Heart left ventricle (tissue), 16 donors: ENCODE results near the gene TSSC4. TPM values are rescaled to one million over a fixed set of nuclear protein-coding genes. Genes with fewer than 3 reads are reported as not detected.

Experiments used
- ATAC-seq, 4 donors: fragments of 200-7000 bp; cut with Tn5 transposase; one replicate each; pipeline ENCODE4 v1.9.1; 2020 to 2022; ENCODE audit warnings: moderate library complexity in 4 of 4, mild to moderate bottlenecking in 3 of 4, moderate number of reproducible peaks in 1 of 4
- DNase-seq, 5 donors: peaks; one replicate each; pipeline ENCODE4 v3.0.0-alpha.2; 2020
- H3K27ac ChIP-seq, 12 donors: fragments of 200-600 bp; sonication (generic) in 4 of 12; one replicate each; pipeline versions ENCODE4 v1.5.0 to v1.8.0; 2016 to 2022; ENCODE audit warnings: mild to moderate bottlenecking in 2 of 12
- H3K27me3 ChIP-seq, 9 donors: fragments of 200-600 bp; sonication (generic) in 2 of 9; one replicate each; pipeline versions ENCODE4 v1.5.1 to v1.8.0; 2016 to 2022; ENCODE audit warnings: mild to moderate bottlenecking in 3 of 9
- H3K36me3 ChIP-seq, 9 donors: fragments of 200-600 bp; sonication (generic) in 2 of 9; one replicate each; pipeline versions ENCODE4 v1.5.0 to v1.8.0; 2018 to 2022; ENCODE audit warnings: mild to moderate bottlenecking in 2 of 9
- H3K4me1 ChIP-seq, 12 donors: fragments of 200-600 bp; sonication (generic) in 4 of 12; one replicate each; pipeline versions ENCODE4 v1.5.0 to v1.8.0; 2016 to 2022; ENCODE audit warnings: mild to moderate bottlenecking in 3 of 12
- H3K4me3 ChIP-seq, 12 donors: fragments of 200-600 bp; sonication (generic) in 4 of 12; one replicate each; pipeline versions ENCODE4 v1.5.0 to v1.8.0; 2017 to 2022; ENCODE audit warnings: mild to moderate bottlenecking in 9 of 12, moderate library complexity in 4 of 12
- H3K9me3 ChIP-seq, 12 donors: fragments of 200-600 bp; sonication (generic) in 4 of 12; one replicate each; pipeline versions ENCODE4 v1.5.0 to v1.8.0; 2016 to 2022; ENCODE audit warnings: mild to moderate bottlenecking in 1 of 12
- POLR2A ChIP-seq, 2 donors: fragments of 450-650 bp; IDR thresholded peaks; one replicate each; pipeline ENCODE4 v1.6.1; 2017; ENCODE audit warnings: antibody characterized with exemption in 2 of 2, mild to moderate bottlenecking in 2 of 2, moderate library complexity in 2 of 2
- WGBS, 4 donors: extraction: QIAGEN DNeasy Blood & Tissue Kit in 2 of 4; methylation state at CpG; one replicate each; pipeline versions ENCODE4 v1.1.5 to v1.1.7; 2013 to 2018; 5-methylcytosine and 5-hydroxymethylcytosine counted together
- intact Hi-C, 10 donors: fragments of 100-400 bp; cut with DNase I; formaldehyde crosslinking; loops; one replicate each; pipeline versions ENCODE4 v1.11.1 to v1.14.2; 2022
- polyA plus RNA-seq, 2 donors: library from polyadenylated mRNA; stranded (reverse); fragments of 200-250 nt; gene quantifications; one replicate each; pipeline ENCODE4 v1.2.3, GENCODE V29; 2013
- total RNA-seq, 9 donors: library from RNA; depleted of rRNA in 2 of 9; stranded (reverse); fragments of >200 nt in 2 of 9; fragmentation: NEBNext Ultra II Directional in 3 of 9; extraction: Animal tissue kit (Norgen Biotek cat#: 25700) in 3 of 9; gene quantifications; one replicate each; pipeline versions ENCODE4 v1.1.0 to v1.2.4, GENCODE V29; 2016 to 2023
- TF ChIP-seq, protein P1 (sequence below), 12 donors: fragments of 200-600 bp; sonication (generic) in 4 of 12; IDR thresholded peaks; one replicate each; pipeline versions ENCODE4 v1.5.0 to v1.8.0; 2018 to 2022; ENCODE audit warnings: antibody characterized with exemption in 12 of 12, mild to moderate bottlenecking in 5 of 12
- donor health status: ischemic (EF 13 %, LVEDD 7.1; RV severe dilation, severe dysfunction).
- donor health status: healthy with polysubstance abuse.
- donor health status: DM: no; HTN: yes; CAD: no.
- donor health status: DM: no; HTN: no; CAD: no.
- donor health status: ischemic (EF 25% LVEDD 6.9; RV normal size, moderate dysfunction).
- donor health status: ischemic (EF 25% LVEDD 5.7; RV mildly dilated, moderate dysfunction).
- donor health status: healthy.
- donor health status: DM: yes; HTN: yes; CAD: no.
- donor health status: ischemic (EF 35%, LVEDD 5.7; RV mildly dilated, moderate dysfunction).
- donor health status: nonischemic (EF 11% LVEDD 7.7; RV severe dilation, severe dysfunction).
- donor health status: DM: yes; HTN: yes; CAD: no.
- donor health status: PGD.
- donor health status: ischemic (EF 29% LVEDD 5.4; RV normal size, mild dysfunction).
- donor health status: nonischemic (EF 23%, LVEDD 6.1; RV moderate dilation, normal function).

TSSC4 gene
- total and polyA plus RNA-seq, 11 donors = 23.4 to 75.9 (median 37.2) TPM

DNA sequence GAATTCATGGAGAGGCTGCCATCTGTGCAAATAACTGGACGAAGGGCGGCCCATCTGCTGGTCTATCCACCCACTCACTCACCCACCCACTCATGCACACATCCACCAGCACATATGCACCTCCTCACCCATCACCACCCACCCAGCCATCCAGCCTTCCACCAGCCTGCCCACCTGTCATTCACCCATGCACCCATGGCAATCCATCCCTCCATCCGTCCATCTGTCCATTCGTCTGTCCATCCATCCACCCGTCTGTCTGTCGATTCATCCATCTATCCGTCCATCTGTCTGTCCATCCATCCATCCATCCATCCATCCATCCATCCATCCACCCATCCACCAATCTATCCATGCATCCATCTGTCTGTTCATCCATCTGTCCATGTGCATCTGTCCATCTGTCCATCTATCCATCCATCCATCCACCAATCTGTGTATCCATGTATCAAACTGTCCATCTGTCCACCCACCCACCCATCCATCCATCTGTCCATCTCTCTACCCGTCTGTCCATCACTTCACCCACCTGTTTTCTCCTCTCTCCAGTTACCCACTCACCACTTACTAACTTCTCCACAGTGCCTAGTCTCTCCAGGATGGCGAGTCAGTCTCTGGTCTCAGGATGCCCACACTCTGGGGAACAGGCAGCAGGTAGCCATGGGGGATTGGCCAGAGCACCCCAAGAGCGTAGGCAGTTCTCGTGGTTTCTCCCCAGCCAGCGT is 34.9 kb downstream of the TSSC4 start:
- Histone ChIP-seq H3K36me3 (no peaks in the 10 kb centered on the region), H3K27ac (no peak overlapping the region), H3K27me3 (no peaks in the 10 kb centered on the region), H3K9me3 (peaks cover 0 to 4% (median 0%) of the 10 kb centered on the region in 12 donors), H3K4me1 (no peaks in the 10 kb centered on the region), H3K4me3 (no peak overlapping the region)
- TF ChIP-seq, protein P1, sequence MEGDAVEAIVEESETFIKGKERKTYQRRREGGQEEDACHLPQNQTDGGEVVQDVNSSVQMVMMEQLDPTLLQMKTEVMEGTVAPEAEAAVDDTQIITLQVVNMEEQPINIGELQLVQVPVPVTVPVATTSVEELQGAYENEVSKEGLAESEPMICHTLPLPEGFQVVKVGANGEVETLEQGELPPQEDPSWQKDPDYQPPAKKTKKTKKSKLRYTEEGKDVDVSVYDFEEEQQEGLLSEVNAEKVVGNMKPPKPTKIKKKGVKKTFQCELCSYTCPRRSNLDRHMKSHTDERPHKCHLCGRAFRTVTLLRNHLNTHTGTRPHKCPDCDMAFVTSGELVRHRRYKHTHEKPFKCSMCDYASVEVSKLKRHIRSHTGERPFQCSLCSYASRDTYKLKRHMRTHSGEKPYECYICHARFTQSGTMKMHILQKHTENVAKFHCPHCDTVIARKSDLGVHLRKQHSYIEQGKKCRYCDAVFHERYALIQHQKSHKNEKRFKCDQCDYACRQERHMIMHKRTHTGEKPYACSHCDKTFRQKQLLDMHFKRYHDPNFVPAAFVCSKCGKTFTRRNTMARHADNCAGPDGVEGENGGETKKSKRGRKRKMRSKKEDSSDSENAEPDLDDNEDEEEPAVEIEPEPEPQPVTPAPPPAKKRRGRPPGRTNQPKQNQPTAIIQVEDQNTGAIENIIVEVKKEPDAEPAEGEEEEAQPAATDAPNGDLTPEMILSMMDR (IDR thresholded peaks at IDR 0.05) = no peak
- TF ChIP-seq POLR2A (IDR thresholded peaks at IDR 0.05) = no peak
- 84 to 92% (median 91%) methylated on average over 12 of the region's 12 CpGs for WGBS, 4 donors
- DNase-seq = peak in 1 of 5 donors; percentile 36
- ATAC-seq = no peak
- intact Hi-C loops = no loop called here

DNA sequence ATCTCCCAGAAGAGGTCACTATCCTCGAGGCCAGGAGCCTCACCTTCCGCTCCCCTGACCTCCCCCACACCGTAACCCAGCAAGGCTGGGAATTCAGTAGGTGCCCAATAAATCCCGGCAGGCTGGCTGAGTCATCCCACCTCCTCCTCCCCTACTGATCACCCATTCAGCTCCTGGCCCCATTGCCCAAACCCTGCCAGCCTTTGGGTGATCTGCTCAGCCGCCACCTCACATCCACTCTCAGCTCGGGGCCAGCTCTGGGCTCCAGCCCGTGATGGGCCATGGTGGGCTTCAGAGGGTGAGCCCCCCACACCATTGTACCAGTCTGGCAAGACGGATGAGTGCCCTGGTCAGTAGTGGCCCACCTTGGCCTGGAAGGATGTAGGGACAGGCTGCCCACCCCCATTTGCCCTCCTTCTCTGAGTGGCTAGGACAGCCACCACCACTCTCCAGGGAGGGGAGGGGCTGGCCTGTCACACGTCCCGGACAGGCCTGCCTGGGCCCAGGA is 35.5 kb downstream of the TSSC4 start:
- intact Hi-C loops = no loop called here
- H3K36me3 ChIP-seq = no peaks in the 10 kb centered on the region
- DNase-seq = peak in 1 of 5 donors; percentile 47
- WGBS, 4 donors = 75 to 88% (median 82%) methylated on average over 8 to 10 of the region's 10 CpGs
- no peak overlapping the region for H3K27ac ChIP-seq
- no peaks in the 10 kb centered on the region for H3K27me3 ChIP-seq
- no peaks in the 10 kb centered on the region for H3K4me1 ChIP-seq
- no peak for ATAC-seq
- peaks cover 0 to 4% (median 0%) of the 10 kb centered on the region in 12 donors for H3K9me3 ChIP-seq
- TF ChIP-seq, protein P1 (IDR thresholded peaks at IDR 0.05) = no peak
- TF ChIP-seq POLR2A (IDR thresholded peaks at IDR 0.05) = no peak
- H3K4me3 ChIP-seq = no peak overlapping the region

DNA sequence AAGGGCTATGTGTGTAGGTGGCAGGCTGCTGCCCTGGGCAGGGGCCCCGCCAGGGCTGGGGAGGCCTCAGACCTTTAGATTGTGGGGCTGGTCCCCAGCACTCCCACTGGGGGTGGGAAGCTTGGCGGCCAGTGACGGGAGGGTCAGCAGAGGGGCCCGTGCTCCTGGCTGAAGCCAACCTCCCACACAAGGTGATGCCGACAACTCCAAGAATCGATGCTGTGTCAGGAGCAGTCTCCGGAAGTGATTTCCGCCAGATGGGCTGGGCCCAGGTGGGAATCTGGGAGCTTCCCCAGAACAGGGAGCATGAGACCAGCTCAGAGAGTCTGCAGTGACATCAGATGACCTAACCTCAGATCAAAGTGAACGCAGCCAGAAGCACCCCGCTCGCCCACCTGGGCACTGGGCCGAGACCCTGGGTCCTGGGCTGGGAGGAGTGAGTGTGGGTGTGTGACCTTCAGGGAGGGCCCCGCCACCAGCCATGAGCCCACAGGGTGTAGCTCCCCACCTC is 36.0 kb downstream of the TSSC4 start:
- intact Hi-C loops = no loop called here
- no peak for TF ChIP-seq POLR2A (IDR thresholded peaks at IDR 0.05)
- TF ChIP-seq, protein P1 (IDR thresholded peaks at IDR 0.05) = no peak
- H3K4me1 ChIP-seq = no peaks in the 10 kb centered on the region
- H3K27ac ChIP-seq = no peak overlapping the region
- WGBS, 4 donors = 84 to 88% (median 86%) methylated on average over 12 to 13 of the region's 13 CpGs
- no peak for ATAC-seq
- no peaks in the 10 kb centered on the region for H3K27me3 ChIP-seq
- peaks cover 0 to 4% (median 0%) of the 10 kb centered on the region in 12 donors for H3K9me3 ChIP-seq
- H3K36me3 ChIP-seq = no peaks in the 10 kb centered on the region
- no peak overlapping the region for H3K4me3 ChIP-seq
- DNase-seq = peak in 1 of 5 donors; percentile 33

DNA sequence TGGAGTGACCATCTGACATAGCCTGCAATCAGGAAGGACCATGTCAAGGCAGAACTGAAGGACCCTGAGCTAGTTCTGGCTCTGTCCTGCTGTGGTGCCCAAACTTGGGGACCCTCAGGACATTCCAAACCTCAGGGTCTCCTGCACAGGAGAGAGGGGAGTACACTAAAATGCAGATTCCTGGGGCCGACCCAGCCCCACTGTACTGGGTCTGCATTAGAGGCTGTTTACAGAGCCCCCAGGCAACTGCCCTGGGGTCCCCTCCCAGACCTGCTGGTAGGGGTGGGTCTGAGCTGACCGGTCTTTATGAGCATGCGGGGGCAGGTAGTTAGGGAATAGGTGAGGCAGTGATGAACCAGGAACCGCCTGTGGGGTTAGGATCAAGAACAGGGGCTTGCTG is 37.0 kb downstream of the TSSC4 start:
- H3K27ac ChIP-seq = no peak overlapping the region
- 87 to 90% (median 89%) methylated on average over 4 of the region's 4 CpGs for WGBS, 4 donors
- no peaks in the 10 kb centered on the region for H3K4me1 ChIP-seq
- ATAC-seq = no peak
- DNase-seq = peak in 1 of 5 donors; percentile 25
- no peaks in the 10 kb centered on the region for H3K36me3 ChIP-seq
- TF ChIP-seq, protein P1 (IDR thresholded peaks at IDR 0.05) = no peak
- no peak for TF ChIP-seq POLR2A (IDR thresholded peaks at IDR 0.05)
- H3K4me3 ChIP-seq = no peak overlapping the region
- intact Hi-C loops = no loop called here
- no peaks in the 10 kb centered on the region for H3K27me3 ChIP-seq
- peaks cover 0 to 4% (median 0%) of the 10 kb centered on the region in 12 donors for H3K9me3 ChIP-seq
